OCI-LY3 (cell line): Measurements from ENCODE around the gene STPG1.
A peak's percentile ranks its signal among the peaks of the same experiment; 100 is the strongest.

ENCODE experiments used
- H2AFZ ChIP-seq: fragments of 200-600, 300-600 bp; shearing (Covaris generic); 2 replicates; pipeline ENCODE4 v1.6.0; 2014; ENCODE audit warnings: antibody characterized with exemption, low read depth, low read length
- H3K27ac ChIP-seq: fragments of 200-600, 300-600 bp; sonication (generic); 2 replicates; pipeline ENCODE4 v1.5.1; 2014; ENCODE audit warnings: mild to moderate bottlenecking, low read length, moderate library complexity, mixed read lengths
- H3K27me3 ChIP-seq: fragments of 200-600, 300-600 bp; sonication (generic); 2 replicates; pipeline ENCODE4 v1.6.1; 2014; ENCODE audit warnings: low read depth, low read length, mixed read lengths
- H3K36me3 ChIP-seq: fragments of 200-600, 300-600 bp; sonication (generic); replicated peaks from 2 replicates; pipeline ENCODE3; 2014; ENCODE audit warnings: low read depth, low read length, mixed read lengths
- H3K4me1 ChIP-seq: fragments of 300-600, 200-600 bp; sonication (generic); 2 replicates; pipeline ENCODE4 v1.6.1; 2014; ENCODE audit warnings: low read length, mixed read lengths
- H3K4me2 ChIP-seq: fragments of 200-600, 300-600 bp; sonication (generic); 2 replicates; pipeline ENCODE4 v1.6.1; 2014; ENCODE audit warnings: low read length, mixed read lengths
- H3K4me3 ChIP-seq: fragments of 300-600, 200-600 bp; sonication (generic); 2 replicates; pipeline ENCODE4 v1.5.1; 2014; ENCODE audit warnings: antibody characterized with exemption, mild to moderate bottlenecking, low read length, moderate library complexity
- H3K79me2 ChIP-seq: fragments of 300-600, 200-600 bp; shearing (Covaris generic); 2 replicates; pipeline ENCODE4 v1.6.1; 2014; ENCODE audit warnings: mild to moderate bottlenecking, low read length, mixed read lengths
- H3K9ac ChIP-seq: fragments of 300-600, 200-600 bp; shearing (Covaris generic); 2 replicates; pipeline ENCODE4 v1.6.0; 2014; ENCODE audit warnings: mild to moderate bottlenecking, low read length, moderate library complexity
- H3K9me3 ChIP-seq: fragments of 200-600, 300-600 bp; shearing (Covaris generic); 2 replicates; pipeline ENCODE4 v1.6.1; 2014; ENCODE audit warnings: low read length, mixed read lengths; ENCODE audit not compliant: insufficient read depth
- H4K20me1 ChIP-seq: fragments of 200-600, 300-600 bp; sonication (generic); 2 replicates; pipeline ENCODE4 v1.6.1; 2016; ENCODE audit warnings: low read length, mixed read lengths; ENCODE audit not compliant: insufficient read depth
- CTCF ChIP-seq: fragments of 200-600, 300-600 bp; sonication (generic); IDR thresholded peaks from 2 replicates; pipeline ENCODE4 v1.5.1; 2014; ENCODE audit warnings: antibody characterized with exemption, low read length, low read depth
- EZH2phosphoT487 ChIP-seq: fragments of 200-600 bp; shearing (Covaris generic); IDR thresholded peaks from 2 replicates; pipeline ENCODE4 v1.6.1; 2018; ENCODE audit warnings: antibody characterized with exemption, mixed run types, low read depth

STPG1 gene

DNA sequence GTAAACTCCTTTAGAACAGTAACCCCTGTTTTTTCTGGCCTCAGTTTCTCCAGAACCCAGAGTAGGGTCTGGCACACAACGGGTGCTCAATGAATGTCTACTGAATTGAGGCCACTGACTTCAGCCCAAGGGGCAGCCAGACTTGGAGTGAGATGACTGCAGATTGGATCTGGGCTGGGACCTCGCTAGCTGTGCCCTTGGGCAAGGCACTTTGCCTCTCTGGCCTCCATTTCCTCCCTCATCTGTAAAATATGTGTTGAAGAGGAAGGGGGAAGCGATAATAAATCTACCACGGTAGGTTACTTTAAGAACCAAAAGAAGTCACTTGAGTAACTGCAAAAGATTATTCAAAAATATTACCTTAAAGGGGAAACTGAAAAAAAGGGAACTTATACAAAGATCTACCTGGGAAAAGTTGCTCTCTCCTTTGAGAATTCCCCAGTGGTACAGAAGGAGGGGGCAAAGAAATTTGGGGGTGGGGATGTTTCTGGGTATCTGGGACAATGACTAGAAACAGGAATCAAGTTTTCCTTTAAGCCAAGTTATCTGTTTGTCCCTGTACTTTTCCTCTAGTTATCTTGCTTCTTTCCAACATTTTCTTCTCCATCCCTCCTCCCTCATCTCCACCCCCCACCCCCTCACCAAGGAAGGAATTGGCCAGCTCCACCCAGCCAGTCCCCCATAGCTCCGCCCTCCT is 94.8 kb downstream of the STPG1 start:
- Histone ChIP-seq H3K4me3 (peak overlapping the region; percentile 51), H3K36me3 (no peaks in the 10 kb centered on the region), H3K4me2 (peak overlapping the region; percentile 84), H3K27ac (peak overlapping the region; percentile 66), H3K4me1 (peaks cover 86% of the 10 kb centered on the region), H3K27me3 (peaks cover 25% of the 10 kb centered on the region), H2AFZ (no peak overlapping the region), H4K20me1 (no peaks in the 10 kb centered on the region), H3K9ac (peak overlapping the region; percentile 63), H3K79me2 (no peaks in the 10 kb centered on the region), H3K9me3 (no peaks in the 10 kb centered on the region)
- no peak for TF ChIP-seq EZH2phosphoT487
- no peak for TF ChIP-seq CTCF

DNA sequence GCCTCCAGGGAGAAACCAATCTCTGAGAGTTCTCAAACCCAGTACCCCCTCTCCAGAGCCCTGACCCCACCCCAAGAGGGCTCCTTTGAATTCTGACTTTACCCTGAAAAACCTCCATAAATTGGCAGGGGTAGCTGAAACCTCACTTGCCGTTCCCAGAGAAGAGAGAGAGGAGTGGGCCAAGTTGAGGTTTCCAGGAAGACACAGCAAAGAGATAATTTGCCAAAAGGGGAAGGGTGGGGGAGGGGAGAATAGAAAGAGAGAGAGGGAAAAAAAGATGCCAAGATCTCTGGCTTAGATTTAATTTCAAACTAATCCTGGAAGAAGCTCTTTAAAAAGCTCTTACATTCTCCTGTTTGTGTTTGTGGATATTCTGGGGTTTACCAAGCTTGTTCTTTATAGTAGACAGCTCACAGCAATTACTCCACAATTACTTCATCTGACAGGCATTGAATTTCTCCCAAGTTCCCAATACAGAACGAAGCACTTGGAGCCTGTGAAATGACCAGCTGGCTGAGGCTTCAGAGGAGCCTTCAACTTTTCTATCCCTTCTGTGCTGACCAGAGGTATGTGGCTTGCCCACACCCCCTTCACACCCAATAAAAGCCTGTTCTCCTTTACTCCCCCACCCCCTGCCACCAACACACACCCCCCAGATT is 95.5 kb downstream of the STPG1 start:
- Histone ChIP-seq H3K4me1 (peaks cover 90% of the 10 kb centered on the region), H3K27ac (peak overlapping the region; percentile 66), H3K27me3 (peaks cover 18% of the 10 kb centered on the region)

GRCh38 chr1:24317081-24317480 is 96.5 kb downstream of the STPG1 start:
- Histone ChIP-seq H3K9ac (no peak overlapping the region), H3K4me1 (peaks cover 91% of the 10 kb centered on the region), H3K9me3 (no peaks in the 10 kb centered on the region), H4K20me1 (no peaks in the 10 kb centered on the region), H3K27ac (no peak overlapping the region), H3K4me2 (peak overlapping the region; percentile 46), H2AFZ (no peak overlapping the region), H3K36me3 (no peaks in the 10 kb centered on the region), H3K4me3 (no peak overlapping the region), H3K27me3 (peaks cover 12% of the 10 kb centered on the region; the same call in 1 of the 2 replicates), H3K79me2 (no peaks in the 10 kb centered on the region)
- no peak for TF ChIP-seq EZH2phosphoT487
- no peak for TF ChIP-seq CTCF

More for the DNA sequence above, 95.5 kb downstream of the STPG1 start:
- Histone ChIP-seq H3K79me2 (no peaks in the 10 kb centered on the region), H3K4me2 (peak overlapping the region; percentile 84), H4K20me1 (no peaks in the 10 kb centered on the region), H3K4me3 (peak overlapping the region; percentile 51), H3K36me3 (no peaks in the 10 kb centered on the region), H3K9ac (peak overlapping the region; percentile 63), H3K9me3 (no peaks in the 10 kb centered on the region), H2AFZ (no peak overlapping the region)
- TF ChIP-seq EZH2phosphoT487 (no peak), CTCF (no peak)

GRCh38 chr1:24316645-24317044 is 96.9 kb downstream of the STPG1 start:
- H3K9ac ChIP-seq, result no peak overlapping the region
- TF ChIP-seq EZH2phosphoT487, result no peak
- TF ChIP-seq CTCF, result peak; percentile 26
- no peak overlapping the region for H2AFZ ChIP-seq
- peaks cover 96% of the 10 kb centered on the region for H3K4me1 ChIP-seq
- H4K20me1 ChIP-seq, result no peaks in the 10 kb centered on the region
- H3K36me3 ChIP-seq, result no peaks in the 10 kb centered on the region
- H3K27ac ChIP-seq, result peak overlapping the region; percentile 17; the same call in 1 of the 2 replicates
- H3K27me3 ChIP-seq, result peaks cover 12% of the 10 kb centered on the region; the same call in 1 of the 2 replicates
- H3K4me3 ChIP-seq, result no peak overlapping the region
- no peaks in the 10 kb centered on the region for H3K9me3 ChIP-seq
- peak overlapping the region; percentile 46 for H3K4me2 ChIP-seq
- no peaks in the 10 kb centered on the region for H3K79me2 ChIP-seq
